ENCODE results near the gene BPIFB1.

BPIFB1 gene

GRCh38 chr20:33273117-33273851 lies 9.7 kb upstream of the BPIFB1 start:
- DNase-seq, result no peak

- DNase-seq, result no peak
Measured at GRCh38 chr20:33275215-33275614, 7.8 kb upstream of the BPIFB1 start.

GRCh38 chr20:33275871-33276270 lies 7.1 kb upstream of the BPIFB1 start:
- no peak for DNase-seq

DNA sequence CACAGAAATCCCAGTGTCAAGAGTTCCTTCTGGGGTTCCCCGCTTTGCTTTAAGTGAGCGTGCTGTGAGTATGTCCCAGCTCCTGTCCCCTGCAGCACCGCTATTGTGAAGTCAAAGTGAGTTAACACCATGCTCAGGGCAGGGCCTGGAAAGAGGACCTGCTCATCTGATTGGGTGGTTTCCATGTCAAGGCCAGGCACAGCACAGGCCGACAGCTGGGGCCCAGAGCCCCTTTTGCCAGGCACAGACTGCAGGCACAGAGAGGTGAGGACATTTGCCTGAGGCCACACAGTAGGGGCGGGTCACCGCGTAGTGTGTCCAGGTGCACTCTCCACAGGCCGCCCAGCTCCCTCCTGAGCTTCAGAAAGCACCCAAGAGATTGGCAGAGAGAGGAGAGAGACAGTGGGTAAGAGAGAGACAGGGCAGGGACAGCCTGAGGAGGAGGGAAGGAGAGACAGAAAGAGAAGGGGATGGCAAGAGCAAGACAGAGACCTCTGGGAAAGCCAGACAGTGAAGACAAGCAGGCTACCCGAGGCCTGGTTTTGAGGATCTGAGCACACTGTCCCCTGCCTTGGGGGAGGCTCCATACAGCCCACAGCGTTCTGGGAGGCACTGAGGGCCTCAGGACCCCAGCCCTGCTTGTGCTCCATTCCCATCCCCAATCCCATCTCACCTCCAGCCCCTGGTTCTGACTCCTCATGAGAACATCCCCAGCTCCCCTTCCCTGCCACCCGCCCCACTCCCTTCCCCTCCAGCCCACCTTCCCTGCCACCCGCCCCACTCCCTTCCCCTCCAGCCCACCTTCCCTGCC lies 6.5 kb upstream of the BPIFB1 start:
- DNase-seq, result no peak

DNA sequence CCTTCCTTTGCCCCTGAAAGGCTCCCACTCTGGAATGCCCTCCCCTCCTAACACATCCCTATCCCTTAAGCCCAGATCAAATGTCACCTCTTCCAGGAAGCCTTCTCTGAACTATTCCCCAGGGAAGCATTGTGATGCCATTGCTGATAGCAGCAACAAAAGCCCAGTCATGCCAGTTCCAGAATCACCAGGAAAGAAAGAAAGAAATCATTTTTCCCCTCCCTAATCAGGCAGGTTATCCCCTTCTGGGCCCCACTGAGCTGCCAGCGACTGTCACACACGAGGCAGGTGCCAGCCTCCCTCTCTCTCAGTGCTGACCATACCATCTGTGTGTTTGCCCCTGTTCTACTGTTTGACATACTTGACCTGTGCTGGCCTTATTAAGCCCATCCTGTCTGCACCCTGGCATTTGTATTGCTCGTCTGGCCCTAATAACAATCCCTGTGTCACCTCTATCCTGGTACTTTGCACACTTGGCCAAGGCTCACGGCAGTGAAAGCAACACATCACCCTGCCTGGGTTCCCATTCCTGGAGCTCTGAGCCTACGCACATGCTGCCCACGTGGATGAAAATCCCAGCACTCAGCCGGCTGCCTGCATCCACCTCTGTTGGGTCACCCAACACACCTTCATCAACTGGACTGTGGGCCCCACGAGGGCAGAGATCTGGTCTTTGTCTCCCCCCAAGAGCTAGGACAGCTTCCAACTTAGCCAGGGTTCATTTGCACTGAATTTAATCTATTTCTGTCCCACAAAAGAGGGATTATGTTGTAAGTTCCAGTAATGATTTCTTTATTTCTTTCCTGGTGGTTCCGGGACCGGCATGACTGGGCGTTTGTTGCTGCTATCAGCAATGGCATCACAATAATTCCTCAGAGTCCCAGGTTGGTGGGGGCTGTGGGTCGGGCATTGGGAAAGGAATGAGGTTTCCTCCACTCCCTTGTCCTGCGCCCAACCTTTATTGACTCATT lies 5.3 kb upstream of the BPIFB1 start:
- DNase-seq, result no peak

GRCh38 chr20:33278700-33279099 lies 4.3 kb upstream of the BPIFB1 start:
- no peak for DNase-seq

GRCh38 chr20:33279261-33279910 lies 3.6 kb upstream of the BPIFB1 start:
- no peak for DNase-seq

- no peak for DNase-seq
Measured at GRCh38 chr20:33280000-33280680, 2.9 kb upstream of the BPIFB1 start.

GRCh38 chr20:33280775-33281174 lies 2.2 kb upstream of the BPIFB1 start:
- DNase-seq, result no peak

- no peak for DNase-seq
Measured at GRCh38 chr20:33281550-33282146, 1.4 kb upstream of the BPIFB1 start.

DNA sequence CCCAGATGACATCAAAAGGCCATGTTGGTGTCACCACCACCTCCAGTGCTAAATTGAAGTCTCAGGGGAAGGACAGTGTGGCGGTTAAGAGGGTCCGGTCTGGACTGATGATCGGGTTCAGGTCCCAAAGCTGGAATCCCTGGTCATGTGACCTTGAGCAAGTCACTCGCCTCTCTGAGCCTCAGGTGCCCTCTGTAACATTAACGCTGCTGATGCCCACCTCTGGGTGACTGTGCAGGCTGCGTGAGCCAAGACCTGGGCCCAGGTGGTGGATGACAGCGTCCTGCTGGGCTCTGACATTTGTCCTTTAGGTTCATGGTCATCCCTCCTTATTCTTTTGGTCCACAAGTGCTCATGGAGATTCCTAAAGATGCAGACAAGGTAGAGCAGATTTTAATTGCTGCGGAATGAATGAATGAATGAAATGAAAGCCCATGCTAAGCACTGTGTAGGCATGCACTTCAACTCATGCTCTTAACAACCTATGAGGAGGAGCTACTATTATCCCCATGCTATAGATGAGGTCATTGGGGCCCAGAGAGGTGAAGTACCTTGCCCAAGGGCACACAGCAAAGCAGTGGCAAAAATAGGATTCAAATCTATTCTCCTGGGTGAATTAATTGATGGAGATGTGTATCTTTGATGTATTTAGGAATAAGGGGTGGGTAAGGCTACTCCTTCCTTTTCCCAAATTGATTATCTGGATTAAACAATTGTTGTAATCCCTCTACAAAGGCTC lies 649 bp upstream of the BPIFB1 start:
- no peak for DNase-seq

DNA sequence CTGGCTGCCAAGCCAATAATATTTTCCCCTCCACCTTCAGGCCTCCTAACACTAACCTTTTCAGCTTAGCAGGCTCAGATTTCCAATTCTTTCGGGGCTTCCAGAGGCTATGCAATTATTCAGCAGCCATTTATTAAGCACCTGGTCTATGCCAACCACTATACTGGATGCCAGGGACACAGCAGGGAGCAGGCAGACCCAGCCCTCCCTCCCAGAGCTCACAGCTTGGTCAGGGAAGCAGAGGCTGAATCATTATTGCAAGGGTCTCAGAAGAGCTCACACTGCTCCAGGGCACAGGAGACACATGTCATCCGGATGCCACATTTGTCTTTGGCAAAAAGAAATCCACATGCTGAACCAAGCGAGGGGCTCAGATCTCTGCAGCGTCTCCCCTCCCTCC lies 1.3 kb downstream of the BPIFB1 start:
- DNase-seq, result no peak

- DNase-seq, result no peak
Measured at GRCh38 chr20:33284937-33285336, 1.9 kb downstream of the BPIFB1 start.

DNA sequence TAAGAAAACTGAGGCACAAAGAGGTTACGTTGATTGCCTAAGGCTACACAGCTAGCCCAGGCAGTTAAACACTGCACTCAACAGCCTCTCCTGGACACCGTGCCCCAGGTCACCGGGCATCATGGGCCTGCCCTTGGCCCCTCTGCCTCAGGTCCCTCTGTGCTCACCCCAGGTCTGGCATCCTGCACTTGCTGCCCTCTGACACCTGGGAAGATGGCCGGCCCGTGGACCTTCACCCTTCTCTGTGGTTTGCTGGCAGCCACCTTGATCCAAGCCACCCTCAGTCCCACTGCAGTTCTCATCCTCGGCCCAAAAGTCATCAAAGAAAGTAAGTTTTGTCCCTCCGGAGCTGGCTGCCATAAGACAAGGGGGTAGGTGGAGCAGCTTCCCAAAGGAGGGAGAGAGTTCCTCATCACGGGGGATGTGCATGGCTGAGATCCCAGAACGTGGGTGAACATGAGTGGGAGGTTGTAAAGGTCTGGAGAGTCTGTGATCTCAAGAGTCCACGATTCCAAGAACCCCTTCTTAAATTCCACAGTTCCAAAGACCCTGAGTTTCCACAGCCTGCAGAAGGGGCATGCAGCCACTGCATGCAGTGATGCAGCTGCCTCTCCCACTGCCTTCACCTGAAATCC lies 3.0 kb downstream of the BPIFB1 start:
- no peak for DNase-seq

DNA sequence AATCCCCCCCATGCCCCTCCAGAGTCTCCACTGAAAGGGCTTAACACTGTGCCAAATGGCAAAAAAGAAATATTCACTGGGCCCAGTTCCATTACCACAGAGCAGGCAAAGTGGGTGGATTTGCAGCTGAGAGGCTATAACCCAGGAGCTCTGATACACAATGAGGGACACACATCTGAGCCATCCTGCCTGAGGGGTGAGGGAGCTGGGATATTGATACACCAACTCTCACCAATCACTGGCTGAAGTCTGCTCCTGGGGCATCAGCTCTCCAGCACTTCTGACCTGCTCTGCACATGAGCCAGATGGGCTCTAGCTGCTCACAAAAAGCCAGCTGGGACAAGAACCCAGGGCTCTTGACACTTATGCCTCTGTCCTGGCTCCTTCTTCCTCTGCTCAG lies 4.9 kb downstream of the BPIFB1 start:
- no peak for DNase-seq

- DNase-seq, result no peak
Measured at GRCh38 chr20:33290852-33291251, 7.8 kb downstream of the BPIFB1 start.

- no peak for DNase-seq
Measured at GRCh38 chr20:33291416-33291815, 8.4 kb downstream of the BPIFB1 start.

GRCh38 chr20:33291830-33292355 lies 8.9 kb downstream of the BPIFB1 start:
- peak; percentile 43 to 59 for DNase-seq

DNA sequence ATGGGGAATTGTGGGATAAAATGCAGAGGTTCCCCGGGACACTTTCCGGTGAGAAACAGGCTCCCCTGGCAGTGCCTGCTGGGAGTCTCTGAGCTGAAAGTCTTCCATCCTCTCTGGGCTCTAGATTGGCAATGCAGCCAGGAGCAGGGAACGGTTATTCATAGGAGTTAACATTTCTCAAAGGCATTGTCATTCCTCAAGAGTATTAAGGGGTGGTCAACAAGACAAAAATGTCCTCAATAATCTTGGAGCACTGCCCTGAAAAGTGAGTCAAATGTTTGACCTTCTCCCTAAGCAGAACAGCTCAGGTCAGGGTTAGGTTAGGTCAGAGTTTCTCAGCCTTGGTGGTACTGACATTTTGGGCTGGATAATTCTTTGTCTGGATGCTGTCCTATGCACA lies 13.2 kb downstream of the BPIFB1 start:
- DNase-seq, result no peak

- no peak for DNase-seq
Measured at GRCh38 chr20:33298391-33298790, 15.4 kb downstream of the BPIFB1 start.

Measured in CD4-positive, alpha-beta T cell treated with Interleukin-4 for 1 hour (primary cell).